Loucy (cell line): ENCODE data around the gene AKR1B15.

Experiments
- H2AFZ ChIP-seq: fragments of 200-600 bp; sonication (generic); 2 replicates; pipeline ENCODE4 v1.6.0; 2016; ENCODE audit warnings: antibody characterized with exemption, mild to moderate bottlenecking, low read length, moderate library complexity
- H3F3A ChIP-seq: fragments of 200-600 bp; 2 replicates; pipeline ENCODE4 v1.6.0; 2016; ENCODE audit warnings: antibody characterized with exemption, low read depth, mild to moderate bottlenecking
- H3K27me3 ChIP-seq: fragments of 200-600 bp; sonication (generic); 2 replicates; pipeline ENCODE4 v1.6.1; 2014; ENCODE audit warnings: low read length, mild to moderate bottlenecking; ENCODE audit not compliant: insufficient read depth, poor library complexity, severe bottlenecking
- H3K36me3 ChIP-seq: fragments of 200-600 bp; sonication (generic); 2 replicates; pipeline ENCODE4 v1.6.1; 2016; ENCODE audit warnings: low read length; ENCODE audit not compliant: insufficient read depth
- H3K4me1 ChIP-seq: fragments of 200-600 bp; sonication (generic); 2 replicates; pipeline ENCODE4 v1.5.1; 2014; ENCODE audit warnings: low read length, mild to moderate bottlenecking; ENCODE audit not compliant: insufficient read depth, poor library complexity, severe bottlenecking
- H3K4me2 ChIP-seq: fragments of 200-600 bp; sonication (generic); 2 replicates; pipeline ENCODE4 v1.6.0; 2014; ENCODE audit warnings: antibody characterized with exemption, low read length, low read depth, mild to moderate bottlenecking; ENCODE audit not compliant: poor library complexity, severe bottlenecking
- H3K4me3 ChIP-seq: fragments of 200-600 bp; sonication (generic); 2 replicates; pipeline ENCODE4 v1.5.1; 2014; ENCODE audit warnings: low read length, mild to moderate bottlenecking, mixed read lengths; ENCODE audit not compliant: poor library complexity, severe bottlenecking
- H3K79me2 ChIP-seq: fragments of 200-600 bp; sonication (generic); 2 replicates; pipeline ENCODE4 v1.6.1; 2014; ENCODE audit warnings: low read length; ENCODE audit not compliant: insufficient read depth
- H3K9ac ChIP-seq: fragments of 200-600 bp; sonication (generic); 2 replicates; pipeline ENCODE4 v1.6.0; 2014; ENCODE audit warnings: mild to moderate bottlenecking, low read depth, low read length, moderate library complexity; ENCODE audit not compliant: poor library complexity, severe bottlenecking
- H3K9me2 ChIP-seq: fragments of 200-600 bp; sonication (generic); replicated peaks from 2 replicates; pipeline ENCODE4 v1.6.1; 2016; ENCODE audit warnings: low read depth, low read length, mixed read lengths
- H3K9me3 ChIP-seq: fragments of 200-600 bp; sonication (generic); 2 replicates; pipeline ENCODE4 v1.6.1; 2014; ENCODE audit warnings: mild to moderate bottlenecking, antibody characterized with exemption, low read length, low read depth; ENCODE audit not compliant: insufficient read depth
- H4K20me1 ChIP-seq: fragments of 200-600 bp; sonication (generic); 2 replicates; pipeline ENCODE4 v1.6.0; 2014; ENCODE audit warnings: antibody characterized with exemption, low read length, mild to moderate bottlenecking; ENCODE audit not compliant: insufficient read depth, poor library complexity, severe bottlenecking
- CTCF ChIP-seq: fragments of 200-600 bp; sonication (generic); conservative IDR thresholded peaks from 2 replicates; pipeline ENCODE4 v1.5.1; 2014; ENCODE audit warnings: mild to moderate bottlenecking, antibody characterized with exemption, low read length
- EZH2phosphoT487 ChIP-seq: fragments of 200-600 bp; IDR thresholded peaks from 2 replicates; pipeline ENCODE4 v1.6.1; 2018; ENCODE audit warnings: antibody characterized with exemption, mild to moderate bottlenecking, moderate library complexity, borderline replicate concordance

Gene AKR1B15

GRCh38 chr7:134502463-134503371, 46.2 kb upstream of the AKR1B15 start:
- Histone ChIP-seq H3K4me1 (no peaks in the 10 kb centered on the region), H4K20me1 (no peaks in the 10 kb centered on the region), H3F3A (no peaks in the 10 kb centered on the region), H3K27me3 (no peaks in the 10 kb centered on the region), H3K9ac (no peak overlapping the region), H3K79me2 (no peaks in the 10 kb centered on the region), H3K9me3 (no peaks in the 10 kb centered on the region), H3K4me3 (no peak overlapping the region), H3K4me2 (no peak overlapping the region), H2AFZ (no peak overlapping the region), H3K9me2 (no peaks in the 10 kb centered on the region), H3K36me3 (no peaks in the 10 kb centered on the region)
- no peak for TF ChIP-seq EZH2phosphoT487
- no peak for TF ChIP-seq CTCF

- no peaks in the 10 kb centered on the region for H4K20me1 ChIP-seq
- TF ChIP-seq EZH2phosphoT487 (no peak), CTCF (no peak)
- H3K9me2 ChIP-seq = no peaks in the 10 kb centered on the region
- H3K9me3 ChIP-seq = no peaks in the 10 kb centered on the region
- no peaks in the 10 kb centered on the region for H3K79me2 ChIP-seq
- no peaks in the 10 kb centered on the region for H3K4me1 ChIP-seq
- H3K36me3 ChIP-seq = no peaks in the 10 kb centered on the region
- no peak overlapping the region for H3K4me2 ChIP-seq
- no peak overlapping the region for H3K4me3 ChIP-seq
- H3K9ac ChIP-seq = no peak overlapping the region
- H2AFZ ChIP-seq = no peak overlapping the region
- no peaks in the 10 kb centered on the region for H3K27me3 ChIP-seq
- no peaks in the 10 kb centered on the region for H3F3A ChIP-seq
These were observed 44.2 kb upstream of the AKR1B15 start for GRCh38 chr7:134504660-134505164.

- no peak overlapping the region for H3K4me2 ChIP-seq
- no peaks in the 10 kb centered on the region for H4K20me1 ChIP-seq
These were observed 43.1 kb upstream of the AKR1B15 start for GRCh38 chr7:134505856-134506255.

More at GRCh38 chr7:134505856-134506255, 43.1 kb upstream of the AKR1B15 start:
- Histone ChIP-seq H3K4me1 (no peaks in the 10 kb centered on the region), H2AFZ (no peak overlapping the region), H3K9ac (no peak overlapping the region), H3K27me3 (no peaks in the 10 kb centered on the region), H3K9me2 (no peaks in the 10 kb centered on the region), H3K4me3 (no peak overlapping the region), H3K9me3 (no peaks in the 10 kb centered on the region), H3K79me2 (no peaks in the 10 kb centered on the region), H3F3A (no peaks in the 10 kb centered on the region), H3K36me3 (no peaks in the 10 kb centered on the region)
- TF ChIP-seq CTCF = no peak
- TF ChIP-seq EZH2phosphoT487 = no peak
